ENCODE results near the gene CCM2. TPM values are rescaled to one million over a fixed set of nuclear protein-coding genes. Genes with fewer than 3 reads are reported as not detected.

The CCM2 gene
- total and polyA plus RNA-seq, 2 of the 8 experiments (the other 6 are each of a cell fraction or from before 2014, with no cell fraction given), result 31.6 to 41.2 TPM

DNA sequence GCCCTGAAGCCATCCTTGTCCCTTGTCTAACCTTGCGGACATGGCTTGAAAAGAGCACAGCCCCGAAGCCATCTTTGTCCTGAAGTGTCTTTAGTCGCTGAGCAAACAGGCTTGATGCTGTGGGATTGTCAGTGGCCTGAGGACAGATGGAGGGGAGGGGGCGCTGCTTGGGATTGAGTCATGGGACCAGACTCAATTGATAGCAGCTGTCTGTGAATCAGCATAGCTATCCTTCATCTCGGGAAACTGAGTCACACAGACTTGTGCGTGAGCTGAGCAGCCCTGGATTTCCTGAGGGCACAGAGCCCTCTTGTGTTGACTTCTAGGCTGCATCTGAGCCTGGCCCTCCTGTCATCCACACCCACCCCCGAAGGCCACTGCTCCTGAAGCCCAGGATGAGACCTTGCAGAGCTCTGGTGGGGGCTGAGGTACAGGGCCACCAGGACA lies 35.6 kb upstream of the CCM2 start:
- no peak overlapping the region for H2AFZ ChIP-seq (ENCODE audit: low read length)
- WGBS, 2 experiments (ENCODE audit: extremely low coverage in 1 of 2, insufficient coverage in 1 of 2, insufficient read length in 1 of 2, insufficient replicate concordance in 2 of 2, low coverage in 1 of 2, low lambda C conversion rate in 2 of 2, missing lambda C conversion rate in 1 of 2), result 67% methylated on average over 7 of the region's 7 CpGs; no CpG with 5 or more reads in 1 of the 2 experiments

More for the DNA sequence above, 35.6 kb upstream of the CCM2 start:
- POLR2A ChIA-PET (ENCODE audit: partially characterized antibody), result interaction anchor here (0.8 to 17.9 kb wide), 7 partner anchors 8 to 159 kb away, joined by 3 to 327 read pairs (median 4); partner anchors contain the start of genes H2AZ2, MYO1G and TBRG4
- no peak overlapping the region for H3K4me2 ChIP-seq (ENCODE audit: insufficient read depth in 1 of 2, low read depth in 2 of 2, low read length in 2 of 2)
- no peak overlapping the region for H3K4ac ChIP-seq (replicated peaks; ENCODE audit: insufficient read length, low read depth, low read length)
- no peak overlapping the region for H2BK120ac ChIP-seq (replicated peaks; ENCODE audit: low read depth, low read length)
- no peak overlapping the region for H3K9ac ChIP-seq (replicated peaks in 1 of 4; ENCODE audit: extremely low read depth in 1 of 4, low read depth in 3 of 4, low read length in 3 of 4)
- H2BK20ac ChIP-seq (ENCODE audit: low read length), result no peak overlapping the region
- H4K8ac ChIP-seq (ENCODE audit: extremely low read depth, insufficient read depth, low read length), result no peak overlapping the region
- H3K23me2 ChIP-seq (ENCODE audit: low read depth, low read length), result peaks cover 5% of the 10 kb centered on the region; the same call in 1 of the 2 replicates
- no peak overlapping the region for H3K27ac ChIP-seq (ENCODE audit: low read depth, low read length)
- FAIRE-seq (peak; percentile 36), DNase-seq (ENCODE audit: low read depth in 1 of 2, low spot score in 2 of 2) (peak in 1 of 2 experiments; percentile 55)
- no peak overlapping the region for H3K23ac ChIP-seq (ENCODE audit: insufficient read length)
- H3K9me3 ChIP-seq (ENCODE audit: insufficient read depth in 2 of 2, low read depth in 1 of 2, low read length in 1 of 2), result no peaks in the 10 kb centered on the region
- H4K91ac ChIP-seq (replicated peaks; ENCODE audit: insufficient read length, low read length), result no peak overlapping the region
- no peak overlapping the region for H3K4me3 ChIP-seq (ENCODE audit: extremely low read depth in 1 of 4, insufficient read depth in 2 of 4, low read depth in 3 of 4, low read length in 4 of 4)
- no peak overlapping the region for H2BK5ac ChIP-seq (ENCODE audit: low read depth, low read length)
- no peak overlapping the region for H3K56ac ChIP-seq (replicated peaks; ENCODE audit: insufficient read length, low read depth, low read length)
- H3K14ac ChIP-seq (ENCODE audit: insufficient read length), result no peak overlapping the region
- peaks cover 0 to 11% (median 4%) of the 10 kb centered on the region in 4 experiments; a peak in 4 of 7 replicates for H3K4me1 ChIP-seq (replicated peaks in 1 of 4; ENCODE audit: control insufficient read depth in 3 of 4, insufficient read depth in 4 of 4, low read length in 3 of 4)
- H3K79me2 ChIP-seq (ENCODE audit: control insufficient read depth in 1 of 2, insufficient read depth in 2 of 2, low read length in 2 of 2), result no peaks in the 10 kb centered on the region
- H4K5ac ChIP-seq (ENCODE audit: insufficient read length, low read depth, low read length), result no peak overlapping the region
- TF ChIP-seq RAD21 (IDR thresholded peaks at IDR 0.05 in 1 of 2, conservative IDR thresholded peaks at IDR 0.05 in 1 of 2; ENCODE audit: low read depth in 2 of 2, low read length in 2 of 2) (peak; percentile 64 to 74), CTCF (IDR thresholded peaks at IDR 0.05; ENCODE audit: control extremely low read depth in 1 of 3, insufficient read depth in 1 of 3, low read depth in 1 of 3, low read length in 3 of 3) (peak in 2 of 3 experiments; percentile 59 to 75; a peak in 3 of 4 replicates), ZNF274 (IDR thresholded peaks at IDR 0.05; ENCODE audit: borderline replicate concordance, extremely low read depth, low read length) (no peak), RBBP5 (IDR thresholded peaks at IDR 0.05; ENCODE audit: borderline replicate concordance, low read depth, low read length) (no peak)
- CTCF ChIA-PET (ENCODE audit: partially characterized antibody), result interaction anchor here (0.6 to 3.2 kb wide), 22 partner anchors 9 to 1080 kb away, joined by 3 to 33 read pairs (median 4); no protein-coding TSS in a partner anchor
- H4K20me1 ChIP-seq (replicated peaks in 1 of 2; ENCODE audit: control insufficient read depth in 1 of 2, insufficient read depth in 2 of 2, low read length in 2 of 2), result no peaks in the 10 kb centered on the region
- H2BK15ac ChIP-seq (ENCODE audit: low read length), result no peak overlapping the region
- H3K18ac ChIP-seq (ENCODE audit: extremely low read depth, low read length), result no peak overlapping the region
- H3K79me1 ChIP-seq (ENCODE audit: low read depth, low read length), result no peaks in the 10 kb centered on the region
- no peak overlapping the region for H2AK5ac ChIP-seq (ENCODE audit: low read depth, low read length)
- H2BK12ac ChIP-seq (ENCODE audit: low read depth, low read length), result no peak overlapping the region
- peaks cover 10 to 39% (median 23%) of the 10 kb centered on the region in 4 experiments; a peak in 6 of 7 replicates for H3K27me3 ChIP-seq (replicated peaks in 1 of 4; ENCODE audit: control insufficient read depth in 3 of 4, extremely low read depth in 1 of 4, insufficient read depth in 3 of 4, low read length in 3 of 4)
- H3K36me3 ChIP-seq (ENCODE audit: control insufficient read depth in 2 of 4, insufficient read depth in 4 of 4, low read length in 3 of 4), result no peaks in the 10 kb centered on the region

Measured in H1 (cell line).